ENCODE measurements around the gene CDO1.
A peak's percentile ranks its signal among the peaks of the same experiment; 100 is the strongest.
"Not testable (repeated sequence)": the region's sequence is repeated elsewhere in the genome, so short reads cannot be mapped to it uniquely, and the experiment has no call there.

Gene CDO1

GRCh38 chr5:115831163-115831768 lies 14.8 kb upstream of the CDO1 start:
- DNase-seq (ENCODE audit: low read depth), result peak; percentile 67
- TF ChIP-seq CTCF (conservative IDR thresholded peaks at IDR 0.05; ENCODE audit: low read depth, low read length), result peak; percentile 83
- H3K4me3 ChIP-seq (ENCODE audit: low read depth, low read length), result no peak overlapping the region

- H3K4me3 ChIP-seq (ENCODE audit: low read depth, low read length), result no peak overlapping the region
- no peak for DNase-seq (ENCODE audit: low read depth)
- no peak for TF ChIP-seq CTCF (conservative IDR thresholded peaks at IDR 0.05; ENCODE audit: low read depth, low read length)
Measured at GRCh38 chr5:115829913-115830312, 13.5 kb upstream of the CDO1 start.

- no peak for TF ChIP-seq CTCF (conservative IDR thresholded peaks at IDR 0.05; ENCODE audit: low read depth, low read length)
- no peak for DNase-seq (ENCODE audit: low read depth)
- H3K4me3 ChIP-seq (ENCODE audit: low read depth, low read length), result no peak overlapping the region
Measured at GRCh38 chr5:115825948-115826347, 9.5 kb upstream of the CDO1 start.

- not testable (repeated sequence) for DNase-seq (ENCODE audit: low read depth)
Measured at GRCh38 chr5:115824983-115825382, 8.5 kb upstream of the CDO1 start.

GRCh38 chr5:115820846-115821245 lies 4.4 kb upstream of the CDO1 start:
- no peak for DNase-seq (ENCODE audit: low read depth)
- TF ChIP-seq CTCF (conservative IDR thresholded peaks at IDR 0.05; ENCODE audit: low read depth, low read length), result no peak

More at GRCh38 chr5:115824983-115825382, 8.5 kb upstream of the CDO1 start:
- H3K4me3 ChIP-seq (ENCODE audit: low read depth, low read length), result not testable (repeated sequence)

GRCh38 chr5:115818821-115819220 lies 2.4 kb upstream of the CDO1 start:
- DNase-seq (ENCODE audit: low read depth), result no peak
- no peak for TF ChIP-seq CTCF (conservative IDR thresholded peaks at IDR 0.05; ENCODE audit: low read depth, low read length)
- H3K4me3 ChIP-seq (ENCODE audit: low read depth, low read length), result no peak overlapping the region

More at GRCh38 chr5:115820846-115821245, 4.4 kb upstream of the CDO1 start:
- no peak overlapping the region for H3K4me3 ChIP-seq (ENCODE audit: low read depth, low read length)

- no peak for DNase-seq (ENCODE audit: low read depth)
- no peak for TF ChIP-seq CTCF (conservative IDR thresholded peaks at IDR 0.05; ENCODE audit: low read depth, low read length)
- H3K4me3 ChIP-seq (ENCODE audit: low read depth, low read length), result no peak overlapping the region
Measured at GRCh38 chr5:115817386-115817785, 927 bp upstream of the CDO1 start.

All from choroid plexus epithelial cell (primary cell).